Hematopoietic multipotent progenitor cell treated with erythropoietin and hydrocortisone succinate and interleukin-3 and kit ligand, for 6 days (in vitro differentiated cells): ENCODE data around the gene SMDT1.
"Not testable (repeated sequence)": the region's sequence is repeated elsewhere in the genome, so short reads cannot be mapped to it uniquely, and the experiment has no call there.

Source experiments
- DNase-seq: peaks from one replicate; pipeline ENCODE4 v3.0.0-alpha.2; 2015

The SMDT1 gene

GRCh38 chr22:42115420-42115830, 35.9 kb downstream of the SMDT1 start:
- not testable (repeated sequence) for DNase-seq

GRCh38 chr22:42116848-42117424, 37.4 kb downstream of the SMDT1 start:
- DNase-seq = no peak

- peak; percentile 25 for DNase-seq
Measured at GRCh38 chr22:42120231-42121021, 40.9 kb downstream of the SMDT1 start.

GRCh38 chr22:42123529-42123928, 44.0 kb downstream of the SMDT1 start:
- DNase-seq = not testable (repeated sequence)

GRCh38 chr22:42127606-42128005, 48.1 kb downstream of the SMDT1 start:
- no peak for DNase-seq

- DNase-seq = not testable (repeated sequence)
Measured at GRCh38 chr22:42128007-42128406, 48.5 kb downstream of the SMDT1 start.

GRCh38 chr22:42128776-42129694, 49.5 kb downstream of the SMDT1 start:
- peak; percentile 13 for DNase-seq

- not testable (repeated sequence) for DNase-seq
Measured at GRCh38 chr22:42130182-42130581, 50.7 kb downstream of the SMDT1 start.

GRCh38 chr22:42130639-42131431, 51.3 kb downstream of the SMDT1 start, which contains the start of gene CYP2D6:
Gene CYP2D6 (minus strand): TSS chr22:42130810. CDS start chr22:42130791, 19 bp downstream.
- not testable (repeated sequence) for DNase-seq

- DNase-seq = no peak
Measured at GRCh38 chr22:42131562-42131961, 52.1 kb downstream of the SMDT1 start.

GRCh38 chr22:42132457-42132856, 53.0 kb downstream of the SMDT1 start:
- DNase-seq = no peak
